ENCODE results near the gene PEAK3.

DNA sequence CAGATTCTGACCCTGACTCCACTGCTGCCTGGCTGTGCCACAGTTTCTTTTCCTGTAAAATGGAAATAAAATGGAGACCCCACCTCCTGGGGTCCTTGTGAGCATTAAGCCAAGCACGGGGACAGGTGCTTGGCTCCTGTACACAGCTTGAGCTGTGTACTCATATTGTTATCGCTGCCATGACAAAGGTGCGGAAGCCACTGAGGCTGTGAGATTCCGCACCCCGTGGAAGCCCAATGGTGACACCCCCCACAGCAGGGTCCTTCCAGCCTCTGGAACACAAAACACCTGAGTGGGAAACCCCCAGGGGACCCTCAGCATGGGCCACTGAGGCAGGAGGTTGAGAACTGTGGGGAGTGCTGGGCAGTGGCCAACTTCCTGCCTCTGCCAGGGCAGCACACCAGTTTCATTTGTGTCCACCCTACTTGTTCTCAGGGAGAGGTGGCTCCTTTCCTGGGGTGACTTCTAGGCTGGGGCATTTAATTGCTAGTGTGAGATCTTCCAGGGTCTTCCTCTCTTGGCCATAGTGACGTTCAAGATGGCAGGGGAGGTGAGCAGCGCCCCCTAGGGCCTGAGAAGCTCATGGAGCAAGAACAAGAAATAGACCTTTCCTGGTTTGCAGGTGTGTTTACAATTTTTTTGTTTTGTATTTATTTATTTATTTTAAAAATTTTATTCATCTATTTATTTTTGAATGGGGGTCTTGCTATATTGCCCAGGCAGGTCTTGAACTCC is 20.4 kb downstream of the PEAK3 start:
- TF ChIP-seq, protein P1, sequence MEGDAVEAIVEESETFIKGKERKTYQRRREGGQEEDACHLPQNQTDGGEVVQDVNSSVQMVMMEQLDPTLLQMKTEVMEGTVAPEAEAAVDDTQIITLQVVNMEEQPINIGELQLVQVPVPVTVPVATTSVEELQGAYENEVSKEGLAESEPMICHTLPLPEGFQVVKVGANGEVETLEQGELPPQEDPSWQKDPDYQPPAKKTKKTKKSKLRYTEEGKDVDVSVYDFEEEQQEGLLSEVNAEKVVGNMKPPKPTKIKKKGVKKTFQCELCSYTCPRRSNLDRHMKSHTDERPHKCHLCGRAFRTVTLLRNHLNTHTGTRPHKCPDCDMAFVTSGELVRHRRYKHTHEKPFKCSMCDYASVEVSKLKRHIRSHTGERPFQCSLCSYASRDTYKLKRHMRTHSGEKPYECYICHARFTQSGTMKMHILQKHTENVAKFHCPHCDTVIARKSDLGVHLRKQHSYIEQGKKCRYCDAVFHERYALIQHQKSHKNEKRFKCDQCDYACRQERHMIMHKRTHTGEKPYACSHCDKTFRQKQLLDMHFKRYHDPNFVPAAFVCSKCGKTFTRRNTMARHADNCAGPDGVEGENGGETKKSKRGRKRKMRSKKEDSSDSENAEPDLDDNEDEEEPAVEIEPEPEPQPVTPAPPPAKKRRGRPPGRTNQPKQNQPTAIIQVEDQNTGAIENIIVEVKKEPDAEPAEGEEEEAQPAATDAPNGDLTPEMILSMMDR (IDR thresholded peaks at IDR 0.05; ENCODE audit: low read length) = peak; percentile 76
- no peak for TF ChIP-seq EZH2 (optimal IDR thresholded peaks at IDR 0.05; ENCODE audit: low read depth, low read length)
